Stimulated activated CD8-positive, alpha-beta memory T cell treated with anti-CD3 and anti-CD28 coated beads, Interleukin-12 subunit alpha, Interleukin-12 subunit beta, amount 100 ng/mL, for 1 hour (primary cell): ENCODE measurements around the gene FSIP2.

Experiments used
- DNase-seq: peaks from one replicate; pipeline ENCODE4 v3.0.0-alpha.2; 2020; ENCODE audit warnings: low read depth

The FSIP2 gene

DNA sequence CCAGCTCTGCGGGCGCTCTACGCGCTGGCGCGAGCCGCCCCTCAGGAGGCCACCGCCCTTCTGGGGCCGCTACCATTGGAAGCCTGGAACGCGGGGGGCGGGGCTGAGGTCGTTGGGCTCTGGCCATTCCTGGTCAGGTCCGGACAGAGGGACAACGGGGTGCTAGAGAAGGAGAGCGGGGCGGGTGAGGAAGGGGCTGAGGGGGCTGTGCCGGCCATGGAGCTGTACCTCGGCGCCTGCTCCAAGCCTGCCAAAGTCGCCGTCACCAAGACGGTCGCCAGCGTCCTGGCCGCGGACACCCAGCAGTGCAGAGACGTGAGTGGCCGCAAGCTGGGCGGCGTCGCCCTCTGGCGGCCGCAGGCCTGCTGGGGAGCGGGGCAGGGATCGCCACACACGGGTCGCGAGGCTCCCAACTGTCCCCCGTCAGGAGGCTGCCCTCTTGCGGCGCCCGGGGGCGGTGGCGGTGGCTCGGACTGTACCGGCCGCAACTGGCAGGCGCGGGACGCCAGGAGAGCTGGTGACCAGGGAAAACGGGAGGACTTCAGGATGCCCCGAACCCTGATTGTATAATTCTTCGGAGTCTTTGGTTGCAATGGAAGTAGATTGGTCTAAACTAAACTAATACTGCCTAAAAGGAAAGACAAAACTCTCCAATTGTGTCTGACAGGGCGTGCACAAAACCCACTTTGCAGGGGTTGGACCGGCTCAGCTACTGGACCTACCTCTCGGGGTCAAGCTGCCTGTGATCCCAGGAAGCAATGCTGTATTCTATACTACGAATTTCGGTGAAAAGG is at the start of gene FSIP2:
Gene FSIP2, plus strand, starts transcription at position 126 of the 794 bp plus-strand sequence. Its CDS starts 91 bp downstream, at position 217.
- no peak for DNase-seq

- no peak for DNase-seq
Measured at GRCh38 chr2:185689906-185690539, 48.6 kb upstream of the FSIP2 start.

- DNase-seq: no peak
Measured at GRCh38 chr2:185695711-185696235, 42.8 kb upstream of the FSIP2 start.

DNA sequence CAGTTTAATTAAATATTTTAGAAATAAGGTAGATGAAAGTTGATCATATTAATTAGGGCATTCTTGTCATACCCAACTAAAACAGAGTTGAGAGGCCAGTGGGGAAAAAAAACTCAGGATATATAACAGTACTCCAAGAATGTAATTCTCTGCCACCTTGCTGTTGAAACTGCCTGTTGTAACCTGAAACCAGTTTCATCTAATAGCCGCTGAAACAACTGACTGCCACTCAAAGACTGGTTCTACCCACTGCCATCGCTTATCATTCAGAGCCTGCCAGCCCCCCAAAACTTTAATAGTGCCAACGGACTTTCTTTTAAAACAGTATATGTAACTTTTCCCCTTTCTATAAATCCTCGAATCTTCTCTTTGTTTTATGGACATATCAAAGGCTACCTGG is 37.7 kb upstream of the FSIP2 start:
- no peak for DNase-seq

DNA sequence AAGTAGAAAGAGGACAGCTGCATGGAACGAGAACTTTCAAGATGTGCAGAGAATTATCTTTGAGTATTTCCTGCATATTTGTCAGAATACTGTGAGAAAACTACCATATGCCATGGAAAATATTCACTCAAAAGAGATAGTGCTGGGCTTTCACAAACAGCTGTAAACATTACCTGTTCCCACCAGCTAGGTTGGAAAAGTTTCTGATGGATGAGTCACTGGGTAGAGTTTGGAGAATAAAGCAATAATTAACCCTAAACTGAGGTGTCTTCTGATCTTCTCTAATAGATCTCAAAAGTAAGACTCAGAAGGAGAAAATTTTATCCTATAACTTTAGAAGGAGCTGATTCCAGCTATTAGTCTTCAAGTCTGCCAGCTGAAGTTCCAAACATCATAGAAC is 3.9 kb upstream of the FSIP2 start:
- DNase-seq: no peak

GRCh38 chr2:185736210-185736609 is 2.4 kb upstream of the FSIP2 start:
- DNase-seq: no peak

DNA sequence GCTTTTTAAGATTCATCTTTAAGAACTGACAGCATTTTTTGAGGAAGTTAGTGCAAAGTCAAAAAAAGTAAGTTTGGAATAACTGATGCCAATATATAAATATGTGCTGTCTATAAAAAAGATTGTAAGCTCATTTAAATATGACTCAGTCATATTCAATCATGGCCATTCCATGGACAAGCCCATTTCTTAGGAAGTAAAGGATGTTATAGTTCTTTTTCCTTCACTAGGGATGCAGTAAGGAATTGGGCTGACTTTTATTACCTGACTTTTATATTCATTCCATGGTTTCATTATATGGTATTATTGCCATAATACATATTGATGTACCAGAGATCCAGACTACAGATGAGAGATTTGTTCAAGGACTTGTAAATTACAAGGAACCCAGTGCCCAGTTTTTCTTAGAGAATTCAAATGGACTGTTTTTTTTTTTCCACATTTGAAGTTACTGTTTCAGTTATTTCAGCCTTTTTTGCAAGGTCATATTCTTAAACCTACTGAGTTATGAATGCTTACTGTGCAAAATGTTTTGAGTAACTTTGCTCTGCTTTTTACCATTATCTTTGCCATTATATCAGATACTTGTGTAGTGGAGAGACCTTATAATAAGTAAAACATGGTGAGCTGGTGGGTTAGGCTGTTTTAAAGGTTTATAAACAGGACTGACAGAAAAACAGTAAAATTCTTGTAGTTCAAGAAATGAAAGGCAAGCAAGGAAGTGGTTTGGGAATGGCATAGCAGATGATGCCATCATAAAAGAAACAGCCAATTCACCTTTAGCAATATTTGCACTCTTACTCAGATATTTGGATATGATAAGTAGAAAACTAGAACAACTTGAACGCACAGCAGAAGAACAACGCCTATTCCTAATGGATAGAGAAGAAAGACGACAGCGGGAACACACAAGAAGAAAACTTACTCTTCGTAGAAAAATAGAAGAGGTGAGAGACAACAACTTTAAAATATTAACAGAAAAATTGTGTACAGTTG is 7.6 kb downstream of the FSIP2 start:
- DNase-seq: no peak

- DNase-seq: no peak
Measured at GRCh38 chr2:185757356-185757755, 18.8 kb downstream of the FSIP2 start.

DNA sequence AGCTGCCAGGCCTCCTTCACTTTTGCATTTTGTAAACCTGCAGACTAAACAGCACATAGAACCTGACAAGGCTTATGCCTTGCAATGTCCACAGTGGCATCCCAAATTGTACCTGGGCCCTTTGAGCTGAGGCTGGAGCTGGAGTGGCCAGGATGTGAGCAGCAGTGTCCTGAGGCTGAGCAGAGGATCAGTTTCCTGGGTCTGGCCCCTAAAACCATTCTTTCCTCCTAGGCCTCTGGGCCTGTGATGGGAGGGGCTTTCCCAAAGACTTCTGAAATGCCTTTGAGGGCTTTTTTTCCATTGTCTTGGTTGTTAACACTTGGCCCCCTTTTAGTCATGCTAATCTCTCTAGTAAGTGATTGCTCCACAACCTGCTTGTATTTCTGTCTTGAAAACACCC is 32.8 kb downstream of the FSIP2 start:
- DNase-seq: no peak

DNA sequence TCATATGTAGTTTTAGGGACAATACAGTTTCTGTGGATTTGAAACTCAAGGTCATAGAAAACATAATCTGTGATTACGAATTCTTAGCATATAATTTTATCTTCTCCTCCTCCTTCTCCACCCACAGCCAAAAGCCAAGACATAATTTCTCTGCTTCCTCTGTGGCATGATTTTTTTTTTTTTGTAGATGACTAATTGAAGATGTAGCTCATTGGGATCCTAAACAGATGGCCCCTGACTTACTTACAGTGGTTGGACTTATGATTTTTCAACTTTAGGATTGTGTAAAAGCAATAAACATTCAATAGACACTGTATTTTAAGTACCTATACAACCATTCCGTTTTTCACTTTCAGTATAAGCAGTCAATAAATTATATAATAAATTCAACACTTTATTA is 42.3 kb downstream of the FSIP2 start:
- DNase-seq: no peak

GRCh38 chr2:185782223-185782769 is 43.7 kb downstream of the FSIP2 start:
- DNase-seq: no peak

DNA sequence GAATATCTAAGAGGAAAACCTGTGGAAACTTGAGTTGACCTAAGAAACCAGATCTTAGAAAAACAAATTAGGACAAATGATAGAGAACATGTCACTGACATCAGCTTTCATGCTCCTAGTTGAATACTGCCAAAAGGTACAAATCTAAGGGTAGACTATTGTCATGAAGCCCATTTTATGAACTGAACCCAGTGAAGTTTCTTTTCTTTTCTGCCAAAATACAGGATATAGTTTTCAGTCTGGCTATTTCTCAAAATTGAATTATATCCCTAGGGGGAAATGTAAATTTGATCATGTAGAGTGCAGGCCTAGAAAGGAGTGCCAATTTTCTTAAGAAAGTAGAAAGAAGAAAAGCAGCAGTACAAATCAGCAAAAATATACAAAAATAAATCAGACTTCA is 46.6 kb downstream of the FSIP2 start:
- no peak for DNase-seq

- DNase-seq: no peak
Measured at GRCh38 chr2:185785851-185786473, 47.4 kb downstream of the FSIP2 start.

DNA sequence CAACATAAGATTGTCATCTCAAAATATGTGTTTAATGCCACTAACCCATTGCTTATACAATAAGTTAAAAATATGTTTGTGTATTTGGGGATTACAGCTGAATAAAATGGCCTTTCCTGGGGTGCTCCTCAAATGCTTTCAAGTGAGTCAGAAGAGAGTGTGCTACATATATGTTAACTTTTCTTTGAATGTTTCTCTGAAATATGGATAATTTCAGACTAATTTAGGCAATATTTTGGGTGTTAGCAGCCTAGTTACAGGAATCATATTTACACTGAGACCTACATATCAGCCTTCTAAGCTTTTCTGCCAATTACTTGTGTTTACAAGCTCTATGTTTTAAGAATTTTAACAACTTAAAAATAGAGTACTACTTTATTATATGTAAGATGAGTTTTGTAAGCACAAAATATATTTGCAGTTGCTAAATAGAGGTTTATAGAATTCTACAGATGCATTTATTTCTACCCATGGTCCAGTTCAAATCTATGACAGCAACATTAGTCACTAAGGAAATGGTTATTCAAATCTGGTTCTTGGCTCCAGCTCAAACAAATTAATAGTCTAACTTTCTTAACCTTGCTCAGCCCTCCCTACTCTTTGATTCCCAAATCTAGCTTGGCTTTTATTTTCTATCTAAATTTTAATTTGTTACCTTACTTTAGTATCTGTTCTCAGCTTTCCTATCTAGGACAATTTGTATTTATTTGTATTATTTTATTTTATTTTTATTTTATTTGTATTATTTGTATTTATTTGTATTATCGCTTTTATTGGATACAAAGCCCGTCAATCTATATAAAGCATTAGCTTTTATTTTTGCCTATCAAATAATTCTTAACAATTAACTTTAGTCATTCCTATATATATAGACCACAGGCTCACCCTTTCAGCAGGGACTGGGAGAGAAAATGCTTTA is 48.9 kb downstream of the FSIP2 start:
- no peak for DNase-seq

DNA sequence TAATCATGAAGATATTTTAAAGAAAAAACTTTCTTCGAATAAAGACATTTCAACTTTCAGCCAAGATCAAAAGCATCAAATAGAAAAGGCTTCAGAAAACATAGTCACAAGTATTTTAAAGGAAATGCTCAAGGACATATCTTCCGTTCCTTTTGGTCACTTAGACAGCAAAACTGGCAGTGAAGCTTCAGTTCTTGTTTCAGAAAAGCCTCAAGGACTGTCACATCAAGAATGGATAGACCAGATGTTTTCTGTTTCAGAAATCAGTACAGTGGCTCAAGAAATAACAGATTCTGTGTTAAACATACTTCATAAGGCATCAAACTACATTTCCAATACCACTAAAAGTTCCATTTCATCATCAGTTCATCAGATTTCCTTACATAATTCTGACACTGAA is 51.8 kb downstream of the FSIP2 start:
- DNase-seq: no peak

GRCh38 chr2:185793532-185794345 is 55.1 kb downstream of the FSIP2 start:
- DNase-seq: no peak

- DNase-seq: no peak
Measured at GRCh38 chr2:185796758-185797157, 58.2 kb downstream of the FSIP2 start.

DNA sequence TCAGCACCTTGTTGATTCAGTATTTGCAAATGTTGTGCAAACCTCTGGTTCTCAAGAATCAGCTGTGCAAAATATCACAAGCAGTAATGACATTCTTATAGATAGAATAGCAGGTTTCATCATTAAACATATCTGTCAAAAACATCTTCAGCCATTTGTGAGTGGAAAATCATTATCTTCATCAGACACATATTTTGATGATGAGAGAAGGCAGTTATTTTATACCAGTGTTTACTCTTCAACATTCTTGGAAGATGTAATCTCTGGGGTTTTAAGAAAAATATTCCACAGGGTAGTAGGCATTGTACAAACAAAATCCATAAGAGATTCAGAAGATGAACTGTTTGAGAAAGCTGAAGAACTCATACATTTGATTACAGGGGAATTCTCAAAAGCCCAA is 64.3 kb downstream of the FSIP2 start:
- no peak for DNase-seq

GRCh38 chr2:185806783-185807182 is 68.2 kb downstream of the FSIP2 start:
- no peak for DNase-seq

DNA sequence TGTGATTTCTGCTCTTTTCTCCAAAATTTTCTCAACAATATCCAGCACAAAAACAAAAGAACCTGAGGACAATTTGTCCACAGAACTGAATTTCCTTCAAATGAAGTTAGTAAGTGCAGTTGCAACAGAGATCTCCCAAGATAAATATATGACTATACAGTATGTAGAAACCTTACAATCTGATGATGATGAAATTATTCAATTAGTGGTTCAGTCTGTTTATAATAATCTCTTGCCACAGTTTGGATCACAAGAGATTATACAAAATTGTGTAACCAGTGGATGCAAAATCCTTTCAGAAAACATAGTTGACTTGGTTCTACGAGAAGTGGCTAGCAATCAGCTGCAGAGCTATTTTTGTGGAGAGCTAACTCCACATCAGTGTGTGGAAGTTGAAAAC is 68.7 kb downstream of the FSIP2 start:
- no peak for DNase-seq
